CD4-positive, CD25-positive, alpha-beta regulatory T cell (primary cell): ENCODE measurements around the gene ZNF286A. TPM values are rescaled to one million over a fixed set of nuclear protein-coding genes. Genes with fewer than 3 reads are reported as not detected.
A peak's percentile ranks its signal among the peaks of the same experiment; 100 is the strongest.
"Not testable (repeated sequence)": the region's sequence is repeated elsewhere in the genome, so short reads cannot be mapped to it uniquely, and the experiment has no call there.

Experiments
- ATAC-seq, 2 donors: fragments of 150-1000 bp; cut with Tn5 transposase; one replicate each; pipeline ENCODE4 v1.10.0; 2021; ENCODE audit warnings: low read depth in 2 of 2, moderate number of reproducible peaks in 2 of 2, moderate library complexity in 1 of 2
- DNase-seq, 3 donors: peaks; one replicate each; pipeline versions ENCODE4 v3.0.0 to v3.0.0-alpha.2; 2012 to 2022; ENCODE audit warnings: mixed read lengths in 1 of 3
- H3K27ac ChIP-seq: one replicate; pipeline ENCODE4 v1.7.0; 2013; ENCODE audit warnings: mild to moderate bottlenecking, low read length; ENCODE audit not compliant: insufficient read depth, poor library complexity, severe bottlenecking
- H3K27me3 ChIP-seq: one replicate; pipeline ENCODE4 v1.7.0; 2013; ENCODE audit warnings: low read length; ENCODE audit not compliant: control insufficient read depth, insufficient read depth
- H3K36me3 ChIP-seq: one replicate; pipeline ENCODE4 v1.7.0; 2013; ENCODE audit warnings: mild to moderate bottlenecking, low read length, moderate library complexity; ENCODE audit not compliant: control insufficient read depth, insufficient read depth
- H3K4me1 ChIP-seq: 2 replicates; pipeline ENCODE4 v1.7.0; 2013; ENCODE audit warnings: mild to moderate bottlenecking, low read length; ENCODE audit not compliant: insufficient read depth, control insufficient read depth, poor library complexity, severe bottlenecking
- H3K4me3 ChIP-seq: one replicate; pipeline ENCODE4 v1.7.0; 2013; ENCODE audit warnings: low read depth, mild to moderate bottlenecking, low read length, moderate library complexity
- H3K9me3 ChIP-seq, 2 experiments: 1 replicate in 1 of 2; 2 replicates in 1 of 2; pipeline ENCODE4 v1.7.0; 2013; ENCODE audit warnings: low read length in 2 of 2, mild to moderate bottlenecking in 1 of 2, moderate library complexity in 1 of 2; ENCODE audit not compliant: control insufficient read depth in 2 of 2
- H3K27ac Mint-ChIP-seq, 3 donors: one replicate each; pipeline ENCODE4 v1.8.0; 2020 to 2022; ENCODE audit warnings: mild to moderate bottlenecking in 3 of 3, mixed read lengths in 3 of 3, moderate library complexity in 2 of 3
- H3K27me3 Mint-ChIP-seq: one replicate; pipeline ENCODE4 v1.8.0; 2022; ENCODE audit warnings: mild to moderate bottlenecking, mixed read lengths
- H3K36me3 Mint-ChIP-seq: one replicate; pipeline ENCODE4 v1.8.0; 2020; ENCODE audit warnings: mixed read lengths
- H3K4me1 Mint-ChIP-seq, 4 donors: one replicate each; pipeline ENCODE4 v1.8.0; 2020 to 2022; ENCODE audit warnings: mixed read lengths in 4 of 4, mild to moderate bottlenecking in 1 of 4
- H3K4me3 Mint-ChIP-seq, 4 donors: one replicate each; pipeline ENCODE4 v1.8.0; 2020 to 2022; ENCODE audit warnings: mild to moderate bottlenecking in 4 of 4, mixed read lengths in 4 of 4, moderate library complexity in 3 of 4
- H3K9me3 Mint-ChIP-seq, 7 donors: one replicate each; pipeline ENCODE4 v1.8.0; 2020 to 2022; ENCODE audit warnings: mixed read lengths in 7 of 7, mild to moderate bottlenecking in 3 of 7, moderate library complexity in 2 of 7
- polyA plus RNA-seq, 4 donors: library from polyadenylated mRNA; unstranded; fragments of 300-500 nt; fragmentation: Illumina TruSeq; gene quantifications; one replicate each; pipeline ENCODE4 v1.2.3, GENCODE V29; 2021
- total RNA-seq: library from RNA; stranded (reverse); gene quantifications from one replicate; pipeline ENCODE4 v1.2.3, GENCODE V29; 2022

The ZNF286A gene
- total and polyA plus RNA-seq, 5 donors from 2014 or later = 18.9 to 23.5 (median 22.4) TPM

DNA sequence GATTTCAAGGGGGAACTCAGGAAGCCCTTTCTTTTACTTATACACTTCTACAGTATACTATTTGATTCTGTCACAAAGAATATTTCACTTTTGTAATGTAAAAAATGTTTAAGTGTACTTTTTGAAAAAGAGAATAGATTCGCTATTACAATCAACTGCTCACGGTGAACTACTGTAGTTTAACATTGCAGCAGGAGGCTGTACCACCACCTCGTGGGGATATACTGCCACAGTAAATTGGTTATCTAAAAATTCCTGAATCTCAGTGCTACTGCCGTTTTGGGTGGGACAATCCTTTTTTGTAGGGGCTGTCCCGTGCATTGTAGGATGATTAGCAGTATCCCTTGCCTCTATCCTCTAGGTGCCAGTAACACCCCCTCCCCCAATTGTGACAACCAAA lies 30.0 kb upstream of the ZNF286A start:
- ATAC-seq, H3K4me3 ChIP-seq, H3K27ac Mint-ChIP-seq, H3K4me1 Mint-ChIP-seq, H3K27me3 Mint-ChIP-seq, H3K27ac ChIP-seq, H3K9me3 ChIP-seq, DNase-seq, H3K36me3 ChIP-seq, H3K27me3 ChIP-seq, H3K9me3 Mint-ChIP-seq, H3K4me3 Mint-ChIP-seq, H3K4me1 ChIP-seq: not testable (repeated sequence)
- H3K36me3 Mint-ChIP-seq = peaks cover 29% of the 10 kb centered on the region

- not testable (repeated sequence) for H3K27me3 ChIP-seq, ATAC-seq, H3K4me1 ChIP-seq, H3K36me3 ChIP-seq, H3K4me1 Mint-ChIP-seq, H3K4me3 Mint-ChIP-seq, DNase-seq, H3K27me3 Mint-ChIP-seq, H3K27ac Mint-ChIP-seq, H3K27ac ChIP-seq, H3K9me3 Mint-ChIP-seq, H3K4me3 ChIP-seq, H3K9me3 ChIP-seq
- peaks cover 24% of the 10 kb centered on the region for H3K36me3 Mint-ChIP-seq
These were observed 24.9 kb upstream of the ZNF286A start for GRCh38 chr17:15674640-15675039.

DNA sequence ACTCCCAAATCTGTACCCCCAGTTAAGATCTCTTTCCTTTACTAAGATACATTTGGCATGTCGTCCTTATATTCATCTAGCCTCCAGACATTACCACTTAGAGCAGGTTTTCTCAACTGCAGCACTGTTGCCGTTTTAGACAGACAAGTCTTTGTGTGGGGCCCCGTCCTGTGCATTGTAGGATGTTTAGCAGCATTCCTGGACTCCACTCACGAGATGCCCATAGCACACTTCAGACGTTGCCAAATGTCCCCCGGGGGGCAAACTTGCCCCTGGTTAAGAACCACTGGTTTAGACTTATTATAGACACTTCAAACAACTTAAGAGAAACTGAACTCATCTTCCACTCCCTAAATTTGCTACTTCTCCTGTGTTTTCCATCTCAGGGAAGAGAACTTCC lies 23.6 kb upstream of the ZNF286A start:
- peaks cover 20% of the 10 kb centered on the region for H3K36me3 Mint-ChIP-seq
- not testable (repeated sequence) for H3K27ac Mint-ChIP-seq, H3K36me3 ChIP-seq, H3K4me1 ChIP-seq, H3K27ac ChIP-seq, H3K4me3 Mint-ChIP-seq, H3K4me1 Mint-ChIP-seq, H3K4me3 ChIP-seq, DNase-seq, H3K9me3 ChIP-seq, H3K27me3 ChIP-seq, H3K9me3 Mint-ChIP-seq, H3K27me3 Mint-ChIP-seq, ATAC-seq

DNA sequence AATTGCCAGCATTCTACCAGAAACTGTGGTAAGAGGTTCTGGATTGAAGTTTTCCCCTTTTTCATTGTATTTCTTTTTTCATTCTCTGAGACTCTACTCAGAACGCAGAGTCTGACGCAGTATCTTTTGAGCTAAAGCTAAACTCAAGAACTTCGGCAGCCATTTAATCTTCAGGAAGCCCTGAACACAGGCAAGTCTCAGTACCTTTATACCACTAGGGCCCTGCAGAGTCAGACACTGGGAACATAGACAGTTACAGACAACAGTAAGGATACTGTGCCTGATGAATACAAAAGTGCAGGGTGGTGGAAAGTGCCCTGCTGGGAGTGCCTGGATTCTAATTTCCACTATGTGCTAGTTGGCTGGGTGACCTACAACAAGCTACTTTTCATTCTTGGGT lies 16.4 kb upstream of the ZNF286A start:
- H3K36me3 ChIP-seq, H3K9me3 Mint-ChIP-seq, ATAC-seq, H3K27me3 Mint-ChIP-seq, H3K9me3 ChIP-seq, H3K27me3 ChIP-seq, H3K36me3 Mint-ChIP-seq, H3K4me1 ChIP-seq: not testable (repeated sequence)
- Mint-ChIP-seq H3K27ac (peak overlapping the region; percentile 15 to 97 (median 90)), H3K4me3 (peak overlapping the region; percentile 95 to 97 (median 96)), H3K4me1 (peaks cover 5 to 30% (median 16%) of the 10 kb centered on the region in 4 donors)
- Histone ChIP-seq H3K4me3 (peak overlapping the region; percentile 84), H3K27ac (peak overlapping the region; percentile 7)
- DNase-seq = peak in 2 of 3 donors; percentile 14 to 25

GRCh38 chr17:15683824-15684478 lies 15.6 kb upstream of the ZNF286A start, which contains the start of gene TRIM16:
TSS of gene TRIM16 (minus strand) at chr17:15684311. CDS start at chr17:15651609, 32,702 bp downstream.
- H3K27me3 Mint-ChIP-seq, H3K36me3 ChIP-seq, H3K36me3 Mint-ChIP-seq, H3K9me3 Mint-ChIP-seq, H3K9me3 ChIP-seq, H3K27me3 ChIP-seq, H3K4me1 ChIP-seq: not testable (repeated sequence)
- Histone ChIP-seq H3K27ac (peak within 1 kb of the TSS; percentile 68), H3K4me3 (peak within 1 kb of the TSS; percentile 84)
- DNase-seq = peak; percentile 82
- Mint-ChIP-seq H3K27ac (peak within 1 kb of the TSS; percentile 90 to 98 (median 97)), H3K4me3 (peak within 1 kb of the TSS; percentile 95 to 97 (median 96)), H3K4me1 (peaks cover 5 to 30% (median 16%) of the 10 kb centered on the region in 4 donors)
- peak; percentile 90 to 92 for ATAC-seq

GRCh38 chr17:15687494-15687893 lies 12.1 kb upstream of the ZNF286A start:
- H3K27ac ChIP-seq, ATAC-seq, H3K36me3 ChIP-seq, H3K27me3 Mint-ChIP-seq, H3K27ac Mint-ChIP-seq, H3K9me3 ChIP-seq, H3K4me3 ChIP-seq, DNase-seq, H3K27me3 ChIP-seq, H3K9me3 Mint-ChIP-seq, H3K4me3 Mint-ChIP-seq, H3K36me3 Mint-ChIP-seq, H3K4me1 ChIP-seq: not testable (repeated sequence)
- peaks cover 5 to 21% (median 16%) of the 10 kb centered on the region in 4 donors for H3K4me1 Mint-ChIP-seq

DNA sequence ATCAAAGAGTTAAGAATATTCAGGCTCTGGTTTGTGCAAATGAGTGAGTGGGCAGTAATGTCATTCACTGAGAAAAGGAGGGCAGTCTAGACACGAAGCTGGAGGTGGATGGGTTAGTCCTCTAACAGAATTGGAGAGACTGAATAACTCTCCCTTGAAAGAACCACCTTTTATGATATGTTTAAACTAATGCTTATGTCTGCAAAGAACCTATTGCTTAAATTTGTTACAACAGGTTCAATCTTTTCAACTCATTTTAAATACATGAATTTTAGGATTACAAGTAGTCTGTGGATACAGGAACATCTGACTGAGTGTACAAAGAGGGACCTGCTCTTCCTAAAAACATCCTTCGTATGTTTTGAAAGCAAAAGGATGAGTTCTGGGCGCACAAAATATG lies 585 bp upstream of the ZNF286A start:
- not testable (repeated sequence) for H3K9me3 Mint-ChIP-seq, ATAC-seq, H3K36me3 ChIP-seq, H3K27me3 ChIP-seq, H3K4me1 ChIP-seq, H3K9me3 ChIP-seq, H3K27me3 Mint-ChIP-seq
- Mint-ChIP-seq H3K4me1 (peaks cover 0 to 25% (median 15%) of the 10 kb centered on the region in 4 donors), H3K36me3 (peaks cover 16% of the 10 kb centered on the region), H3K4me3 (peak overlapping the region; percentile 96 to 99 (median 96)), H3K27ac (peak overlapping the region; percentile 94 to 99 (median 96))
- Histone ChIP-seq H3K4me3 (peak overlapping the region; percentile 87), H3K27ac (peak overlapping the region; percentile 80)
- DNase-seq = peak in 1 of 3 donors; percentile 17

- H3K9me3 ChIP-seq, H3K27me3 ChIP-seq, H3K27me3 Mint-ChIP-seq, H3K4me3 ChIP-seq, H3K9me3 Mint-ChIP-seq, H3K36me3 ChIP-seq, H3K4me1 ChIP-seq, ATAC-seq: not testable (repeated sequence)
- peak in 1 of 3 donors; percentile 22 for DNase-seq
- peak overlapping the region; percentile 80 for H3K27ac ChIP-seq
- Mint-ChIP-seq H3K27ac (peak overlapping the region in 2 of 3 donors; percentile 96 to 99), H3K4me1 (peaks cover 0 to 25% (median 15%) of the 10 kb centered on the region in 4 donors), H3K4me3 (peak overlapping the region; percentile 96 to 99 (median 96)), H3K36me3 (peaks cover 16% of the 10 kb centered on the region)
These were observed 385 bp downstream of the ZNF286A start for GRCh38 chr17:15699937-15700336.
